ENCODE results near the gene SASH1.
"Not testable (repeated sequence)": the region's sequence is repeated elsewhere in the genome, so short reads cannot be mapped to it uniquely, and the experiment has no call there.

SASH1 gene

DNA sequence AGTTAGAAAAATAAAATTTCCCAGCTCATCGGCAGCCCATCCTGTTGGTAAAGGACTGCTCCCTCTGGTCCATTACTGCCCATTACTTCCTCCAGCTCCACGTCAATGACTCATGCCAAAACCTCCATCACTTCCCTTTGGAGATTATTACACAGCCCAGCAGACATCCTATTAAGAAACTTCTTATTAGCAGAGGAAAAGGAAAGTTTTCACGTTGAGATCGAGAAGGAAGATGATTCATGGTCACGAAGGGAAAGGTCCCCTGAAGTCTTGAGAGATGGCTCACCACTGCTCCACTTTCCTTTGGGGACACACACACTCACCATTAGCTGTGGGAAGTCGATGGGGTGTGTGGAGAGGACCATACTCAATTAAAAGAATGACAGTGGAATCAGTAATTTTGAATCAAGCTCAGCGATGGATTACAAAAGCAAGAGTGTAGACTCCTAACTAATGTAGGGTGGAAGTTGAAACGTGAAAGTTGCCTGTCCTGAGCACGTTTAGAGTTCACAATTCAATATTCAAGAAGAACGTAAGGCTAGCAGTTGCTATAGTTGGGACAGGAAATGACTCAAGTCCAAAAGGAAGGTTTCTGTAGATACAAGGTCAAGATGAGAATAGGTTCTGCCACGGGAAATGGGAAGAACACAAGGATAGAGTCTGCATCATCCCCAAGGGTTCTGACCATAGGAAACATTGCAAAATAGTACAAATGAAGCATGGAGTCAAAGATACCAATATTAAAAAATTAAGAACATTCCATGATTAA is 21.6 kb downstream of the SASH1 start:
- DNase-seq, result no peak

DNA sequence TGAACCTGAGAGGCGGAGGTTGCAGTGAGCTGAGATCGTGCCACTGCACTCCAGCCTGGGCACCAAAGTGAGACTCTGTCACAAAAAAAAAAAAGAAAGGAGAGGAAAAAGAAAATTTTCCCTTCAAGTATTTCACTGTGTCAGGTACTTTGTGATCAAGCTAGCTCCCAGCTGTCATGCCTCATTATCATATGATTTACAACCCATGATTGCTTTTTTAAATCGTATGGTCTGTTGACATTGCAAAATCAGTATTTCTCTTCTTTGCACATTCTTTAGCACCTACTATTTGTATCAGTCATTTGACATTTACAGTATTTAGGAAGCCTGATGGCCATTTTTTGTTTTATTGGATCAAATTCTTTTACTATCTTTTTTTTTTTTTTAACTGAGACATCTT is 22.4 kb downstream of the SASH1 start:
- DNase-seq, result no peak

DNA sequence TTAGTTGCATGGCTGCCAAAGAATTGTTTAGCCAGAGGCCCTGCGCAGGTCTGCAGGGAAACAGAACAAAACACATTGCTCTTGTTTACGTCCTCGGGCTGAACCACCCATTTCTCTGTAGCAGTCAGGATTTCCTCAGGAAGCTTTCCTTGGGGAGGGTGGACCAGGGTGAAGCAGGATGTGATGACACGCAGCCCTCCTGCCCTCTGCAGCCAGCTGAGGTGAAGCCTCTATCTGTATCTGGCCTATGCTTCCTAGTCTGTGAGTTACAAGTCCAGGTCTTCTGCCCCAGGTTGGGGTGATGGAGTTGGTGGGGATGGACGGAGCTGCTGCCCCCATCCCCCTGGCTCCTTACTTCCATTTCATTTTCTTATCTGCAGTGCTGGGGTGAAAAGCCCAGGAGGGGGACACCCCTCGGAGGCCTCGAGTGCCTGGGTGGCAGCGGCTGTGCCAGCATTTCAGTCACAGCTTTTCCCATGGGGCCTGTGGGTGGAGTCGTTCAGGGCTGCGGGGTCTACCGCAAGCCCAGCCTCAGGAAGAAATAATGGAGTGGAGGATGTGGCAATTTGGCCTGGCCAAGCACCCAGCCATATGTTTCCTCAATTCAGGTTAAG is 24.9 kb downstream of the SASH1 start:
- DNase-seq, result peak in 4 of 58 donors; percentile 7 to 36 (median 12)

DNA sequence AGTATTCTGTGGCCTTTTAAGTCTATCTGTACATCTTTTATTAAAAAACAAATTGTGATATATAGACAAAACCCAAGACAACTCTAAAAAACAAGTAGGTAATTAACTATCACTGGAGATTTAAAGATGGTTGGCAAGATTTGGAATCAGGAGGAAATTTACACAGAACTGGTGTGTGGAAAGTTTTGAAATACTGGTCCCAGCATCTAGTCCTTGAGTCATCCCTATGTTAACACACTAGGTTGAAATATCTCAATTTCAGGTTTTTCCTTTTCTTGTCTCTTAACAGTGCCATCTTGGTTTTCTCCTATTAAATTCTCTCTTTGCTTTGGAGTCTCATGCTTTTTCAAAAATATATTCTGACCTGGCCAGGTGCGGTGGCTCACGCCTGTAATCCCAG is 27.5 kb downstream of the SASH1 start:
- DNase-seq, result no peak

DNA sequence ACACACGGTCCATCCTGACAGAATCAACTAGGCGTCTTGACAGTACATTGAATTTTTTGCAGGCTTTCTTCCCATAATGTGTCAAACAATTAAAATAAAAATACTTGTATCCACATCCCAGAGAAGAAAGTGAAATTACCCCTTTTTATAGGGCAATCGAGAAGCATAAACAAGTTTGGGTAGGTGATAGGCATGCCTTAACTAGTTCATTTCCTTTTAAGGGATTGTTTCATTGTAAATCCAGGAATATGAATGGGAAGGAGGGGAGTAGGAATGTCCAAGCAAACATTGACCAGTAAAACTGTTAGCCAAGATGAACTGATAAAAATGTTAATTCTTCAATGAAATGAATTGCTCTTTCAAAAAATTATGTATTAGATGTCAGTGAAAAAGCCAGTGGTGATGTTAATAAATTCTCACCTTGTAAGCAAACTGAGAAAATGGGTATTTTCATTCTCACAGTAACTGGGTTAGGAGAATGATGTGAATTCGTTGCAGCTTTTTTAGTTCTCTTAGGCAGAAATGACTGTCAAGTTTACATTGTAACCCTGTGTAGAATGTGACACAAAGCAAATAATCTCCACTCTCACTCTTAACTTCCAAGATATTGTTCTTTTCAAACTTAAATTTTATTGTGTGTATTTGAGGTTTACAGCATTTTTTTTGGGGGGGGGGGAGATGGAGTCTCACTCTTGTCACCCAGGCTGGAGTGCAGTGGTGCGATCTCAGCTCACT is 31.6 kb downstream of the SASH1 start:
- no peak for DNase-seq

DNA sequence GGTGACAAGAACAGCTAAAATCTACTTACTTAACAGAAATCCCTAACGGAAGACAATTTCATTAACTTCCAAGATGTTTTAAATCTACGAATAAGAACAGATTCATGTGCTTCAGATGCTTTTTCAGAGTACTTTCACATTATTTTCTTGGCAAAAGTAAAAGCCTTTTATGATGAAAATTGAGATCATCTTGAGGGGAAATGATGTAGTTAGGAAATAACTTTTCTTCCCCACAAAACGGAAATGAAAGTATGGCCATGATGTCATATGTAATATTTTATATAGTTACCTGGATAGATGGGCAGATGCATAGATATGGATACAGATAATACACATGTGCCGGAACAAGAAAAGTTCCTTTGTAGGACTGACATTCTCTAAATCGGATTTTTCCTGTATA is 32.8 kb downstream of the SASH1 start:
- no peak for DNase-seq

DNA sequence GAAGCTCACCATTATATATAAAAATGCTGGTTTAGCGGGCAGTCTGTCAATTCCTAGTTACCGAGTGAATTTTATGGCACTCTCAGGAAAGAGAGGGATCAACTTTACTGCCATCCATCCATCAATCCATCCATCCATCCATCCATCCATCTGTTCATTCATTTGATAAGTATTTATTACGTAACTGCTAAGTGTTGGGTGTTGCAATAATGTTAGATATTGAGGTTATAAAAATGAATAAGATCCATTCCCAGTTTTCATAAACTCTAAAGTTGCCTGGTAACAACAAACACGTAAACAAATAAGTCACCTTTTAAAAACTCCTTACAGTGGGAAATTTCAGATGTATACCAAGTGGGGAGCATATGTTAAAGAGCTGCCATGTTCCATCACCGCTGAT is 36.8 kb downstream of the SASH1 start:
- DNase-seq, result no peak

DNA sequence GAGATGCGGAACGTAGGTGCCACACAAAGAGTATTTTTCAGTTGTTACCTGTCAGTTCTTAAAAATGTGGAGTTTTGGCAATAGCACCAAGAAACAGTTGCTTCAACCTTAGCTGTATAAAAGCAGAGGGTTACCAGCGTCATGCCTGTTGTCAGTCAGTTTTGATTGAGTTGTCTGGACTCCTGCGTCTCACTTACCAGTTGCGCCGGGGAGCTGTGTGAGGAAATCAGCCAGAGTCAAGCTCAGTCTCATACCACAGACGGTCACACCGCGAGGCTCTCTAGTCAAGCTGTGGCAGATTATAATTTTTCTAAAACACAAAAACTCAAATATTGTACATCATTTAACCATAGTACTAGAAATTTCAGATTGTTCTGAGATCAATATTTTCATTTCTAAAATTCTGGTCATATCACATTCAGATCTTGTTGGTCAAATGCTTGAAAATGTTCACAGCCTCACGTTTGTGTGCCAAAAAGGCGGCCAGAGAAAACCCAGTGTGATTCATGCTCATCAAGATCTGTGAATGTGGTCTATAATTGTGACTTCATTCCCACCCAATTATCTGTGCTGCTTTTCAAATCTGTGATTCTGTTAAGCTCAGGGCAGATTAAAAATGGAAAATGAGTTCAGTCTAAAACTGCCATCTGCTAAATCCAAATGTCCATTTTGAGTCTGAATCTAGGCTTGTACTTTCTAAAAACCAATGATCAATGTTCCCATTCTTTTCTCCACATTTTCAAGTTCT is 37.5 kb downstream of the SASH1 start:
- peak in 8 of 58 donors; percentile 12 to 37 (median 20) for DNase-seq

DNA sequence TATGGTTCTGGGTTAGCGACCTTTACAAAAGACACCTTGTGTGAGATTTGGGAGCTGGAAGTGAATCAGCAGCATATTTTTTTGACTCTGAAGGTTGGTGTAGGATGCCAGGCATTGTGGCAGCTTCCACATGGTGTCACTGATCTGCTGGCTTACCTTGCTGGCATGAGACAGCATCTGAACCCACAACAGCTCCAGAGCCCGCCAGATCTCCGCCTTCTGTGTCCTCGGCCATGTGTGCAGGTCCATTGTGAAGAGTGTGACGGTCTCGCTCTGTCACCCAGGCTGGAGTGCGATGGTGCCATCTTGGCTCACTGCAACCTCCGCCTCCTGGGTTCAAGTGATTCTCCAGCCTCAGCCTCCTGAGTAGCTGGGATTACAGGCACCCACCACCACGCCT is 39.4 kb downstream of the SASH1 start:
- DNase-seq, result not testable (repeated sequence)

DNA sequence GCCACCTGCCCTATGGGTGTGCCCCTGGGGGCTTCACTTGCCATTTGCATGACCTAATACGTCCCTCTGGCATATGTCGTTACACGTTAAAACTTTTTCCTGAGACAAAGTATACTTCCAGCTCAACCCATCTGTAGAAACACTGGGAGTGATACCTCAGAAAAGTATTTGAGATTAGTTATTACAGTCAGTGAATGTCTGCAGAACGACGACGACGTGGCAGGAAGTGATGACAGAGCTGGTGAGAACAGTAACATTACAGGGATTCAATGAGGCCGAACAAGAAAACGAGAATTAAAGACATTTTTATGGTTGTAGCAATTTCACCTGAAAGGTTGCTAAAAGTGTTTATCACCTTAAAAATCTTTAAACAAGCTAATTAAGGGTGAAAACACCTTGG is 40.2 kb downstream of the SASH1 start:
- DNase-seq, result no peak

DNA sequence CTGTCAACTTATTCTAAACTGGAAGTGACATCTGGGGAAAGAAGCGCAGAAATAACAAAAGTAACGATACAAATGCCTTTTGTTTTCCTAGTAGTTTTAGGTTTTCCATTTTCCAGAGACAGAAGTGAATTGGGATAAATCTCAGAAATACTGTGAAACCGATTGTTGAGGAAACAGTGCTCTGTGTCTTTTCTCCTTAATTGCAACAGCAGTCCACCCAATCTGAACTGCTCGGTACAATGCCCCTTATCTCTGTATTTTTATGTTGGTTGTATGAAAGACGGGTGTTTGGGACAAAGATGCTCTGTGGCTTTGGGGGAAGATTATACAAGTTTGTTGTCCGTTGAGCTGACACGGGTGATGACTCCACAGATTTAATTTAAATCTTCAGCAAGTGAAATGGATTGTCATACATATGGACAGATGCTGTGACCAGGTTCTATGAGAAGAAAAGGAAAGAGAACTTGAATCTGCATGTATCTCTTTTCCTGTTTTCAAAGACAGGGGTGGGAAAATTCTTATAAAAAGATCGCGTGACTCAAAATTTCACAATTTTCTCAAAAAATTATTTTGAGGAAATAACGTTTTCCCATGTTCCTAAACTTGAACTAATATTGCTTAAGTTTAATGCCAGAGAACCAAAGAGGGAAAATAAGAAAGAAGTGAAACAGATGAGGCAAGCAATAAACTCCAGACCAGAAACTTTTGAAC is 41.2 kb downstream of the SASH1 start:
- DNase-seq, result peak in 1 of 58 donors; percentile 28

DNA sequence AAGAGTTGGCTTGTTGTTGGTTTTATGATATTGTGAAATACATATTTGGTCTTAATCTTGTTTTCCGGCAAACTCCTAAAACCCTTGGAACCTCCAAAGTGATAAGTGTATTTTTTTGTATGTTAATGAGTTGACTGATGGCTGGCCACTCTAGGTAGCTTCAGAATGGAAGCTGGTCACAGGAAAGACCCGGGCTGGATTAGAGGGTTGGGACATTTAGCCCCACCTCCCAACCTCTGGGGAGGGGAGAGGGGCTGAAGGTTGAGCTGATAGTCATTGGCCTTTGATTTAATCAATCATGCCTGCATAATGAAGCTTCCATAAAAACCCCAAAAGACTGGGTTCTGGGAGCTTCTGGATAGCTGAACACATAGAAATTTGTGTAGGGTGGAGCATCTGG is 42.7 kb downstream of the SASH1 start:
- DNase-seq, result no peak

DNA sequence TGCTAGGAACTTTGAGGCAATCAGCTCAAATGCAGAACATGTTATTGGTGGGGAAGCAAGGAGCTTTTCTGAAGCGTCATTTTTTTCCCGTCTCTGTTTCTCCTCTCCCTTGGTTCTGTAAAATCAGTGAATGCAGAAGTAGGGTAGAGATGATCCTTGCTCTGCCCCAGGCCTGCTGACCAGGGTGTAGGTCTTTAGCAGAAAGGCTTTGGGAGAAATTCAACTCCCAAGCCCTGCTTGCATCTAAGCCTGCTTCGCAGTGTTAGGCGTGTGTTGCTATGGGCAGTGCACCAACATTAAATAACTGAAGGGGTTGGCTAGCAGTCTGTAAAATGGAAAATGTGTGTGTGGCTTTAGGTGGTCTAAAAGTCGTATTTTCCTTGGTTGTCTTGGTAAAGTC is 45.9 kb downstream of the SASH1 start:
- DNase-seq, result no peak

DNA sequence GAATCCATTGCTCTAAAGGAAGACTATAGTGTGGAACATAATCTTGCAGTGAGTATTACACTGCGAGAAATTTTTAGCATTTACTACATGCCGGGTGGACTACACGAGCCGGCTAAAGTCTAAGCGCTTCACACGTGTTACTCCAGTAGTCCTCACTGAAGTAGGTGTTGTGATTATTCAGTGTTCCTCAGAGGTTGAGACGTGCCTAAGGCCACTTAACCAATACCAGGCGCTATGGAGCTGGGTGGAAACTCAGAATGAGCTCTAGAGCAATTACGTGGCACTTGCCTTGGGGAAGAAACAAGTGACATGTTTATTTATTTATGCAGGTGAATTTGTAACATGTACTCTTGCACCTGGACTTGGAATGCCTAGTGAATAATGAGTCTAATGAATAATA is 46.4 kb downstream of the SASH1 start:
- no peak for DNase-seq

DNA sequence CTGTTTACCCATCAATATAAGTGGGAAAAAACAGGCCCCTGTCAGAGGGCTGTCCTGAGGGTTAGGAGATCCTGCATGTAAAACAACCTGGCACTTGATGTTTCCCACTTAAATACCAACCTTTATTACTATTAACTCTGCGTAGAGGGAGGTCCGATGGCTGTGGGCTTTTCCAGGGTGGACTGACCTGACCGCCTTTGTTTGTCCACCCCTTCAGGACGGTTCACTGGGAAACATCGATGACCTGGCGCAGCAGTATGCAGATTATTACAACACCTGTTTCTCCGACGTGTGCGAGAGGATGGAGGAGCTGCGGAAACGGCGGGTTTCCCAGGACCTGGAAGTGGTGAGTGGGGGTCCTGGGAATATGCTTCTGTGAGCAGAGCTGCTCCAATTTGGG is 47.3 kb downstream of the SASH1 start:
- DNase-seq, result no peak

DNA sequence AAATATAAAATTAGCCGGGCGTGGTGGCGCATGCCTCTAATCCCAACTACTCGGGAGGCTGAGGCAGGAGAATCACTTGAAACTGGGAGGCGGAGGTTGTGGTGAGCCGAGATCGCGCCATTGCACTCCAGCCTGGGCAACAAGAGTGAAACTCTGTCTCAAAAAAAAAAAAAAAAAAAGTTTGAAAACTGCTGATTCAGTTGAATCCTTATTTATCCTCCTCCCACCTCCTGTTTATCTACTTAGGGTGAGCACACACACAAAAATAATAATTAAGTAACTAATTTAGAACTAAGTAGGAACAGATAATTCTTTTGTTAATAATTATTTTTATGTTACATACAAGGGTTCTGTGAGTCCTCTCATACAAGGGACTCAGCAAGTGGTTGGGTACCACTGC is 49.5 kb downstream of the SASH1 start:
- DNase-seq, result not testable (repeated sequence)

DNA sequence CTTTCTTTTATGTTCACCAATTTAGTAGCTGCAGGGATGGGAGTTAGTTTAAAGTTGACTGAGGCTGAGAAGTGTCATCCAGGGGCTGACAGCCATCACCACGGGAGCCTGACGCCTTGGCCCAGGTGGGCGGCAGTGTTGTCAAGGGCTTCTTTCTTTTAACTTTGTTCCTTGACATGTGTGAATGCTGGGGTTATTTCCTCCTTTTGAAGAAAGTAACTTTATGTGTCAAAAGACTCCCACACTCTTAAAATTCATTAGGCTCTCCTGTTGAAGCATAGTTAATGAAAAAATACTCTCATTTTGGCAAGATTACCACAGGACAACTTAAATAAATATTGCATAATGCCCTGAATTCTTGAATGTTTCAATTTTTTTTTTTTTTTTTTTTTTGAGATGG is 50.0 kb downstream of the SASH1 start:
- no peak for DNase-seq

DNA sequence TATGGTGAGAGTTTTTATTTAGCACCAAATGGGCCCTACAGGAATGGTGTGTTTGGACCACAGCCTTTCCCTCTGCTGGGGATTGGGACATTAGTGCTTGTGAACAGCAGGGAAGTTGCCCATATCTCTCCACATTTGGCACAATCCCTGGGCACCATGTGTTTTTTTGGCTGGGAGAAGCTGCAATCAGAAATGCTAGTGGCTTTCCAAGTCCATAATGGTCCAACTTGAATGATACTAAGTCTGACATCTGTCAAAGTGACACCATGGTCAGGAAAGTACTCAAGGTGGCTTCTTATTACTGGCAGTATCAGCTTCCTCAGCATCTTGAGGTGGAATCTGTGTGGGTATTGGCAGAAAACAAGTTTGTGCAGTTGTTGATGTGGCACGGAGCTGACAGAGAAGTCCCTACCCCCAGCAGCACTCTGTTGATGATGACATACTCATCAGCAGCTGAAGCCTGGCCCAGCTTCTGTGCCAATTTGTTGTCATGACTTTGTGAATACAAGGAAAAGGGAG is 53.0 kb downstream of the SASH1 start:
- DNase-seq, result peak in 24 of 58 donors; percentile 9 to 72 (median 34)

DNA sequence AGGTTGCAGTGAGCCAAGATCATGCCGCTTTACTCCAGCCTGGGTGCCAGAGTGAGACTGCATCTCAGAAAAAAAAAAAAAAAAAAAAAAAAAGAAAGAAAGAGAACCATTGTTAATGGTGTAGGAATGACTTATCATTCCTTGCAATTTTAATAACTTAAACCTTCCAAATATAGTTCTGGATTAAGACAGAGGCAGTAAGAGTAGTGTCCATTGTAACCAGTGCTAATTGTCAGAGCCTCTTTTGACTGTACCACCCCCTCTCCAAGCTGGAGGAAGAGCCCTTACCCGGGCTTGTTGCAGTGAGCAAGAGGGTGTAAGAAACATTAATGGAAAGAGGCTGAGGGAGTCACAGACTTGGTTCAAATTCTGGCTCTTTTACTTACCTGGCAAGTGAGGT is 53.8 kb downstream of the SASH1 start:
- DNase-seq, result no peak

DNA sequence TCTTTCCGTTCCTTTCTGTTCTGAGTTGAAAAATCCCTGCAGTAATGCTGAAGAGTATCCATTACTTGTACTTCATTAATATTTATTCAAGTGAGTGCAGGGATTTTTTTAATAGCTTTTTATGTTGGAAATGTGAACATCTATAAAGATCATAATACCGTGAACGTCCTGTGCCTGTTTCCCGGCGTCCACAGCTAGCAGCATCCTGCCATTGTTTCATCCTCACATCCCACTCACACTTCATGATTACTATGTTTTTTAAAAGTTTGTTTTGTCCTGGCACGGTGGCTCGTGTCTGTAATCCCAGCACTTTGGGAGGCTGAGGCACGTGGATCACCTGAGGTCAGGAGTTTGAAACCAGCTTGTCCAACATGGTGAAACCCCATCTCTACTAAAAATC is 54.3 kb downstream of the SASH1 start:
- DNase-seq, result no peak

DNA sequence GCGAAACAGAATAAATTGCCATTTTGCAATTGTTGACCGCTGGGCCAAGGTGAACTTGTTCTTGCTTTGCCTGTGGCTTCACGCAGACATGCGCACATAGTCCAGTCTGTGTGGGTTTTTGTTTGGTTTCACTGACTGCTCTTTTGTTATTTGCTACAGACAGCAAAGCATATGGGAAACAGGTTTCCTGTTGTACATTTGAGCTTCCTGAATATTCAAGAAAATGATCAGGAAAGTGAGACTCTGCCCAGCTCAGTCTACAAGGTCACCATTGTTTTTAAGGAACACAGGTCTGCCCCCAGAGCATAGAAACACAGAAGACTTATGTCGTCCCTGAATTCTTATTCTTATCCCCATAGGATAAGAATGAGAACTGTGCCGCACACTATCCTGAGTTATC is 55.6 kb downstream of the SASH1 start:
- DNase-seq, result peak in 8 of 58 donors; percentile 15 to 63 (median 28)

Measured in anterior cingulate cortex (tissue), 58 donors.